K562 (cell line): Measurements from ENCODE around the gene MEGF11. TPM values are rescaled to one million over a fixed set of nuclear protein-coding genes. Genes with fewer than 3 reads are reported as not detected.

Experiments
- ATAC-seq: fragments of 200-7000 bp; cut with Tn5 transposase; 3 replicates; pipeline ENCODE4 v1.9.1; 2020; ENCODE audit warnings: moderate library complexity
- BruUV-seq: library from RNA; stranded (reverse); fragments of 400-500 nt; replicated peaks from 2 replicates; lab custom pipeline; 2021; lab: Mats Ljungman, UMichigan
- CTCF ChIA-PET: fragments of 300-600 bp; formaldehyde crosslinking; extraction: SDS; loops from one replicate; lab custom pipeline; 2021; ENCODE audit warnings: low intra/inter-chr PET ratio; lab: Yijun Ruan, JAX
- POLR2A ChIA-PET: fragments of 300-600, 350-650 bp; sonication (Branson Sonifier 250); formaldehyde crosslinking; extraction: SDS; loops from one replicate; lab custom pipeline; 2021; ENCODE audit warnings: antibody characterized with exemption, inconsistent platforms; lab: Yijun Ruan, JAX
- DNase-seq, 4 experiments: peaks; one replicate each; pipeline versions ENCODE4 v3.0.0 to v3.0.0-alpha.2; 2011 to 2018; ENCODE audit warnings: low spot score in 3 of 4, mixed read lengths in 3 of 4; ENCODE audit errors: extremely low read depth in 1 of 4
- FAIRE-seq: peaks from 2 replicates; lab custom pipeline; 2011; peaks lifted over from hg19 to GRCh38; lab: Jason Lieb, UNC
- H2AFZ ChIP-seq: 2 replicates; pipeline ENCODE4 v1.6.0; 2011; ENCODE audit warnings: low read depth, low read length, control low read depth, inconsistent platforms
- H3K27ac ChIP-seq: fragments of 200-600 bp; 3 replicates; pipeline ENCODE4 v1.8.0; 2011; ENCODE audit warnings: low read depth, mild to moderate bottlenecking, control low read depth, inconsistent platforms, low read length, moderate library complexity, mixed read lengths; ENCODE audit errors: extremely low read depth
- H3K27me3 ChIP-seq, 2 experiments: fragments of 300-600 bp in 1 of 2; 2 replicates in 1 of 2; 3 replicates in 1 of 2; pipeline versions ENCODE4 v1.6.0 to v1.8.0; 2011; ENCODE audit warnings: inconsistent platforms in 2 of 2, low read length in 2 of 2, mild to moderate bottlenecking in 1 of 2, mixed read lengths in 1 of 2, moderate library complexity in 1 of 2; ENCODE audit not compliant: control insufficient read depth in 2 of 2, insufficient read depth in 2 of 2
- H3K36me3 ChIP-seq: fragments of 300-600 bp; 3 replicates; pipeline ENCODE4 v1.8.0; 2011; ENCODE audit warnings: mild to moderate bottlenecking, low read length, inconsistent platforms; ENCODE audit not compliant: control insufficient read depth, insufficient read depth
- H3K4me1 ChIP-seq, 2 experiments: fragments of 200-600 bp in 1 of 2; replicated peaks in 1 of 2; 2 replicates in 1 of 2; 3 replicates in 1 of 2; pipeline versions ENCODE4 v1.5.1 to v1.8.0; 2011; ENCODE audit warnings: inconsistent platforms in 2 of 2, low read length in 2 of 2, mild to moderate bottlenecking in 1 of 2, mixed read lengths in 1 of 2, moderate library complexity in 1 of 2; ENCODE audit not compliant: control insufficient read depth in 2 of 2, insufficient read depth in 2 of 2
- H3K4me2 ChIP-seq: 2 replicates; pipeline ENCODE4 v1.6.1; 2011; ENCODE audit warnings: low read length, control low read depth, inconsistent platforms, mixed read lengths; ENCODE audit not compliant: insufficient read depth
- H3K4me3 ChIP-seq: fragments of 200-600 bp; sonication (generic), shearing (Covaris generic); 2 replicates; pipeline ENCODE4 v1.5.1; 2016; ENCODE audit warnings: control low read depth, inconsistent platforms
- H3K79me2 ChIP-seq: fragments of 200-600 bp; 3 replicates; pipeline ENCODE4 v1.8.0; 2011; ENCODE audit warnings: low read length, inconsistent platforms; ENCODE audit not compliant: control insufficient read depth, insufficient read depth
- H3K9ac ChIP-seq, 2 experiments: 2 replicates each; pipeline versions ENCODE4 v1.6.0 to v1.6.1; 2011; ENCODE audit warnings: low read depth in 2 of 2, low read length in 2 of 2, control low read depth in 1 of 2, inconsistent platforms in 1 of 2, mild to moderate bottlenecking in 1 of 2, mixed read lengths in 1 of 2; ENCODE audit not compliant: insufficient read depth in 1 of 2
- H3K9me1 ChIP-seq: one replicate; pipeline ENCODE4 v1.6.0; 2011; ENCODE audit warnings: inconsistent platforms, mild to moderate bottlenecking, low read length, moderate library complexity; ENCODE audit not compliant: control insufficient read depth, insufficient read depth
- H3K9me3 ChIP-seq: replicated peaks from 2 replicates; pipeline ENCODE4 v1.5.1; 2011; ENCODE audit warnings: low read depth, low read length, inconsistent platforms; ENCODE audit not compliant: control insufficient read depth, insufficient read depth
- H4K20me1 ChIP-seq: replicated peaks from 2 replicates; pipeline ENCODE4 v1.6.1; 2011; ENCODE audit warnings: low read length, inconsistent platforms, mixed read lengths; ENCODE audit not compliant: control insufficient read depth, insufficient read depth
- GATAD2A ChIP-seq: fragments of 450-650 bp; IDR thresholded peaks from 2 replicates; pipeline ENCODE4 v1.6.1; 2017
- JUN ChIP-seq, 2 experiments: sonication (generic) in 1 of 2; formaldehyde crosslinking in 1 of 2; IDR thresholded peaks; 2 replicates each; pipeline versions ENCODE4 v1.6.1 to v1.8.0; 2012 to 2022; ENCODE audit warnings: borderline replicate concordance in 2 of 2, mild to moderate bottlenecking in 2 of 2, improper control_type of control experiment in 1 of 2, low read depth in 1 of 2, low read length in 1 of 2, missing genetic modification reagents in 1 of 2
- MXD1 ChIP-seq: fragments of 250-450 bp; sonication (Bioruptor Pico); IDR thresholded peaks from 2 replicates; pipeline ENCODE4 v1.8.0; 2021; ENCODE audit warnings: borderline replicate concordance, mild to moderate bottlenecking, moderate library complexity; ENCODE audit not compliant: poor library complexity, severe bottlenecking
- NCOA4 ChIP-seq: fragments of 450-650 bp; IDR thresholded peaks from 2 replicates; pipeline ENCODE4 v1.6.1; 2018; ENCODE audit warnings: mild to moderate bottlenecking; ENCODE audit not compliant: partially characterized antibody
- NFYB ChIP-seq: IDR thresholded peaks from 2 replicates; pipeline ENCODE4 v1.6.1; 2011; ENCODE audit warnings: mild to moderate bottlenecking, moderate library complexity; ENCODE audit not compliant: insufficient read length; ENCODE audit errors: extremely low read depth
- SMAD2 ChIP-seq: fragments of 150-350 bp; IDR thresholded peaks from 2 replicates; pipeline ENCODE4 v1.6.1; 2014; ENCODE audit warnings: low read depth, mild to moderate bottlenecking, low read length
- ZFP36 ChIP-seq: fragments of 150-350 bp; IDR thresholded peaks from 2 replicates; pipeline ENCODE4 v1.6.1; 2018; ENCODE audit warnings: low read length, low read depth; ENCODE audit not compliant: partially characterized antibody
- ZNF431 ChIP-seq: sonication (generic); formaldehyde crosslinking; IDR thresholded peaks from 2 replicates; pipeline ENCODE4 v1.8.0; 2022; ENCODE audit warnings: mild to moderate bottlenecking, missing genetic modification reagents
- ZNF589 ChIP-seq: fragments of 200-800 bp; sonication (Bioruptor generic); IDR thresholded peaks from 2 replicates; pipeline ENCODE4 v1.6.1; 2016; ENCODE audit warnings: low read depth, missing genetic modification characterization, missing compliant biosample characterization
- ZNF696 ChIP-seq: fragments of 250-450 bp; sonication (Bioruptor Pico); conservative IDR thresholded peaks from 2 replicates; pipeline ENCODE4 v1.4.0; 2020; ENCODE audit warnings: mild to moderate bottlenecking, moderate library complexity
- ZNF75A ChIP-seq: fragments of 450-650 bp; formaldehyde crosslinking; IDR thresholded peaks from 2 replicates; pipeline ENCODE4 v1.4.0; 2020; ENCODE audit warnings: mild to moderate bottlenecking
- WGBS: fragments of 100-300 bp; shearing (Covaris generic); methylation state at CpG from one replicate; pipeline ENCODE4 v1.1.6; 2016; ENCODE audit warnings: low coverage, mixed read lengths; ENCODE audit not compliant: insufficient coverage; ENCODE audit errors: missing lambda C conversion rate; 5-methylcytosine and 5-hydroxymethylcytosine counted together
- in situ Hi-C: fragments of 300-500 bp; cut with MboI; formaldehyde crosslinking; loops from 4 replicates; pipeline ENCODE4 v1.15.0; 2018; ENCODE audit warnings: inconsistent platforms, mixed read lengths
- intact Hi-C: fragments of 100-400 bp; cut with micrococcal nuclease; formaldehyde crosslinking; loops from 2 replicates; pipeline ENCODE4 v1.14.2; 2022
- polyA plus RNA-seq, 8 experiments: library from polyadenylated mRNA; depleted of rRNA in 4 of 8; stranded (reverse) in 5 of 8; unstranded in 3 of 8; fragments of >200 nt; fragmentation: Nextera tagmentation in 2 of 8; fragmentation: Illumina TruSeq in 1 of 8; extraction: Ambion mirVana in 2 of 8; extraction: Trizol in 1 of 8; gene quantifications; 2 replicates each; pipeline versions ENCODE4 v1.2.1 to v1.2.3, GENCODE V29; 2011 to 2014; ENCODE audit warnings: inconsistent platforms in 1 of 8, missing spikeins in 1 of 8
- total RNA-seq, 7 experiments: library from RNA; depleted of rRNA in 6 of 7; stranded (reverse); fragments of >200 nt in 6 of 7; fragmentation: Illumina TruSeq in 2 of 7; extraction: Trizol in 2 of 7; gene quantifications; 2 replicates each; pipeline versions ENCODE4 v1.2.1 to v1.2.3, GENCODE V29; 2011 to 2021; ENCODE audit warnings: low replicate concordance in 1 of 7

Gene MEGF11
- total and polyA plus RNA-seq, 9 of the 15 experiments (the other 6 are each of a cell fraction or from before 2014, with no cell fraction given), result 0.06 to 0.23 (median 0.20) TPM; not detected in 6

GRCh38 chr15:66041276-66041675, 212.3 kb downstream of the MEGF11 start (continued):
- TF ChIP-seq MXD1, result no peak
- TF ChIP-seq ZNF589 (CRISPR knock-in tag), result no peak
- TF ChIP-seq GATAD2A, result no peak
- no peak for TF ChIP-seq ZNF696 (CRISPR knock-in tag)
- TF ChIP-seq NCOA4, result no peak
- no peak for TF ChIP-seq SMAD2
- no peak for TF ChIP-seq NFYB
- no peak for TF ChIP-seq JUN (IDR thresholded peaks at IDR 0.05; ENCODE audit: borderline replicate concordance, low read depth, low read length)
- TF ChIP-seq JUN (CRISPR knock-in tag; IDR thresholded peaks at IDR 0.05; ENCODE audit: borderline replicate concordance), result no peak
- TF ChIP-seq ZNF75A, result no peak

- POLR2A ChIA-PET, result no interaction called here
- H3K27ac ChIP-seq, result no peak overlapping the region
- no peaks in the 10 kb centered on the region for H3K4me1 ChIP-seq
- H3K36me3 ChIP-seq, result no peaks in the 10 kb centered on the region
- no peak for DNase-seq
- no peak overlapping the region for H3K4me2 ChIP-seq
- no peak overlapping the region for H2AFZ ChIP-seq
- no peak for TF ChIP-seq ZNF431 (CRISPR knock-in tag)
- TF ChIP-seq ZFP36, result peak; percentile 68
- no TSS peak for BruUV-seq
- H3K4me3 ChIP-seq, result no peak overlapping the region
- intact Hi-C loops, result no loop called here
- no peaks in the 10 kb centered on the region for H3K9me1 ChIP-seq
- ATAC-seq, result no peak
- no peak overlapping the region for H3K9ac ChIP-seq
- in situ Hi-C loops, result no loop called here
- no peak for FAIRE-seq
- no peaks in the 10 kb centered on the region for H3K79me2 ChIP-seq
- peaks cover 12% of the 10 kb centered on the region; the same call in 1 of the 2 replicates for H4K20me1 ChIP-seq
- WGBS, result 0% methylated on average over 10 of the region's 10 CpGs
- H3K27me3 ChIP-seq, result peaks cover 48 to 69% of the 10 kb centered on the region in 2 experiments
- no peaks in the 10 kb centered on the region; the same call in 1 of the 2 replicates for H3K9me3 ChIP-seq
- CTCF ChIA-PET, result no interaction called here
Observed at GRCh38 chr15:66040211-66040892, 213.2 kb downstream of the MEGF11 start.
